Measurements from ENCODE around the gene INHBB.

The INHBB gene

GRCh38 chr2:120368086-120368485, 22.1 kb downstream of the INHBB start:
- Mint-ChIP-seq H3K4me1 (ENCODE audit: low read depth) (no peaks in the 10 kb centered on the region), H3K36me3 (ENCODE audit: low read depth) (no peaks in the 10 kb centered on the region), H3K4me3 (no peak overlapping the region), H3K27me3 (ENCODE audit: low read depth) (peaks cover 13% of the 10 kb centered on the region), H3K9me3 (no peaks in the 10 kb centered on the region), H3K27ac (no peak overlapping the region)

- no peaks in the 10 kb centered on the region for H3K4me1 Mint-ChIP-seq (ENCODE audit: low read depth)
- no peak overlapping the region for H3K27ac Mint-ChIP-seq
- peaks cover 13% of the 10 kb centered on the region for H3K27me3 Mint-ChIP-seq (ENCODE audit: low read depth)
- no peaks in the 10 kb centered on the region for H3K36me3 Mint-ChIP-seq (ENCODE audit: low read depth)
- no peaks in the 10 kb centered on the region for H3K9me3 Mint-ChIP-seq
- no peak overlapping the region for H3K4me3 Mint-ChIP-seq
Measured at GRCh38 chr2:120369250-120369649, 23.3 kb downstream of the INHBB start.

- Mint-ChIP-seq H3K36me3 (ENCODE audit: low read depth) (no peaks in the 10 kb centered on the region), H3K9me3 (no peaks in the 10 kb centered on the region), H3K27me3 (ENCODE audit: low read depth) (peaks cover 7% of the 10 kb centered on the region), H3K4me1 (ENCODE audit: low read depth) (no peaks in the 10 kb centered on the region), H3K4me3 (no peak overlapping the region), H3K27ac (no peak overlapping the region)
Measured at GRCh38 chr2:120371969-120372625, 26.2 kb downstream of the INHBB start.

- H3K9me3 Mint-ChIP-seq = no peaks in the 10 kb centered on the region
- no peak overlapping the region for H3K4me3 Mint-ChIP-seq
- no peak overlapping the region for H3K27ac Mint-ChIP-seq
Measured at GRCh38 chr2:120372816-120373215, 26.9 kb downstream of the INHBB start.

GRCh38 chr2:120373424-120373823, 27.5 kb downstream of the INHBB start:
- Mint-ChIP-seq H3K27ac (no peak overlapping the region), H3K4me3 (no peak overlapping the region), H3K9me3 (no peaks in the 10 kb centered on the region), H3K36me3 (ENCODE audit: low read depth) (no peaks in the 10 kb centered on the region), H3K4me1 (ENCODE audit: low read depth) (no peaks in the 10 kb centered on the region), H3K27me3 (ENCODE audit: low read depth) (peaks cover 4% of the 10 kb centered on the region)

More at GRCh38 chr2:120372816-120373215, 26.9 kb downstream of the INHBB start:
- H3K27me3 Mint-ChIP-seq (ENCODE audit: low read depth) = peaks cover 4% of the 10 kb centered on the region
- no peaks in the 10 kb centered on the region for H3K36me3 Mint-ChIP-seq (ENCODE audit: low read depth)
- H3K4me1 Mint-ChIP-seq (ENCODE audit: low read depth) = no peaks in the 10 kb centered on the region

GRCh38 chr2:120374821-120375220, 28.9 kb downstream of the INHBB start:
- peaks cover 4% of the 10 kb centered on the region for H3K27me3 Mint-ChIP-seq (ENCODE audit: low read depth)
- no peak overlapping the region for H3K27ac Mint-ChIP-seq
- H3K4me3 Mint-ChIP-seq = no peak overlapping the region
- no peaks in the 10 kb centered on the region for H3K36me3 Mint-ChIP-seq (ENCODE audit: low read depth)
- no peaks in the 10 kb centered on the region for H3K4me1 Mint-ChIP-seq (ENCODE audit: low read depth)
- H3K9me3 Mint-ChIP-seq = no peaks in the 10 kb centered on the region

- no peaks in the 10 kb centered on the region for H3K4me1 Mint-ChIP-seq (ENCODE audit: low read depth)
- no peaks in the 10 kb centered on the region for H3K36me3 Mint-ChIP-seq (ENCODE audit: low read depth)
- H3K27ac Mint-ChIP-seq = no peak overlapping the region
- H3K27me3 Mint-ChIP-seq (ENCODE audit: low read depth) = peaks cover 4% of the 10 kb centered on the region
- H3K4me3 Mint-ChIP-seq = no peak overlapping the region
- H3K9me3 Mint-ChIP-seq = no peaks in the 10 kb centered on the region
Measured at GRCh38 chr2:120375251-120376020, 29.5 kb downstream of the INHBB start.

- no peaks in the 10 kb centered on the region for H3K27me3 Mint-ChIP-seq (ENCODE audit: low read depth)
- no peaks in the 10 kb centered on the region for H3K4me1 Mint-ChIP-seq (ENCODE audit: low read depth)
- no peaks in the 10 kb centered on the region for H3K9me3 Mint-ChIP-seq
- H3K36me3 Mint-ChIP-seq (ENCODE audit: low read depth) = no peaks in the 10 kb centered on the region
- no peak overlapping the region for H3K4me3 Mint-ChIP-seq
- H3K27ac Mint-ChIP-seq = no peak overlapping the region
Measured at GRCh38 chr2:120376101-120376500, 30.2 kb downstream of the INHBB start.

GRCh38 chr2:120376679-120377640, 31.0 kb downstream of the INHBB start:
- Mint-ChIP-seq H3K4me3 (no peak overlapping the region), H3K27ac (no peak overlapping the region), H3K27me3 (ENCODE audit: low read depth) (no peaks in the 10 kb centered on the region), H3K36me3 (ENCODE audit: low read depth) (no peaks in the 10 kb centered on the region), H3K4me1 (ENCODE audit: low read depth) (no peaks in the 10 kb centered on the region), H3K9me3 (no peaks in the 10 kb centered on the region)

- Mint-ChIP-seq H3K9me3 (no peaks in the 10 kb centered on the region), H3K36me3 (ENCODE audit: low read depth) (no peaks in the 10 kb centered on the region), H3K4me3 (no peak overlapping the region), H3K27me3 (ENCODE audit: low read depth) (no peaks in the 10 kb centered on the region), H3K4me1 (ENCODE audit: low read depth) (no peaks in the 10 kb centered on the region), H3K27ac (no peak overlapping the region)
Measured at GRCh38 chr2:120378605-120379004, 32.7 kb downstream of the INHBB start.

- Mint-ChIP-seq H3K9me3 (no peaks in the 10 kb centered on the region), H3K27ac (no peak overlapping the region), H3K4me1 (ENCODE audit: low read depth) (no peaks in the 10 kb centered on the region), H3K27me3 (ENCODE audit: low read depth) (no peaks in the 10 kb centered on the region), H3K4me3 (no peak overlapping the region), H3K36me3 (ENCODE audit: low read depth) (no peaks in the 10 kb centered on the region)
Measured at GRCh38 chr2:120379916-120380893, 34.3 kb downstream of the INHBB start.

GRCh38 chr2:120381192-120381591, 35.3 kb downstream of the INHBB start:
- Mint-ChIP-seq H3K27ac (no peak overlapping the region), H3K9me3 (no peaks in the 10 kb centered on the region), H3K27me3 (ENCODE audit: low read depth) (no peaks in the 10 kb centered on the region), H3K36me3 (ENCODE audit: low read depth) (no peaks in the 10 kb centered on the region), H3K4me3 (no peak overlapping the region), H3K4me1 (ENCODE audit: low read depth) (no peaks in the 10 kb centered on the region)

- Mint-ChIP-seq H3K27ac (no peak overlapping the region), H3K9me3 (no peaks in the 10 kb centered on the region), H3K4me3 (no peak overlapping the region), H3K27me3 (ENCODE audit: low read depth) (no peaks in the 10 kb centered on the region), H3K36me3 (ENCODE audit: low read depth) (no peaks in the 10 kb centered on the region), H3K4me1 (ENCODE audit: low read depth) (no peaks in the 10 kb centered on the region)
Measured at GRCh38 chr2:120381661-120382060, 35.7 kb downstream of the INHBB start.

Measured in T-helper 1 cell treated with Interleukin-12 subunit alpha and Interleukin-12 subunit beta and Interleukin-4 antibody, amounts not matched to agents 30 μg/mL and 1 μg/mL, for 36 hours (primary cell).